Measurements from ENCODE around the gene ZNF598.

DNA sequence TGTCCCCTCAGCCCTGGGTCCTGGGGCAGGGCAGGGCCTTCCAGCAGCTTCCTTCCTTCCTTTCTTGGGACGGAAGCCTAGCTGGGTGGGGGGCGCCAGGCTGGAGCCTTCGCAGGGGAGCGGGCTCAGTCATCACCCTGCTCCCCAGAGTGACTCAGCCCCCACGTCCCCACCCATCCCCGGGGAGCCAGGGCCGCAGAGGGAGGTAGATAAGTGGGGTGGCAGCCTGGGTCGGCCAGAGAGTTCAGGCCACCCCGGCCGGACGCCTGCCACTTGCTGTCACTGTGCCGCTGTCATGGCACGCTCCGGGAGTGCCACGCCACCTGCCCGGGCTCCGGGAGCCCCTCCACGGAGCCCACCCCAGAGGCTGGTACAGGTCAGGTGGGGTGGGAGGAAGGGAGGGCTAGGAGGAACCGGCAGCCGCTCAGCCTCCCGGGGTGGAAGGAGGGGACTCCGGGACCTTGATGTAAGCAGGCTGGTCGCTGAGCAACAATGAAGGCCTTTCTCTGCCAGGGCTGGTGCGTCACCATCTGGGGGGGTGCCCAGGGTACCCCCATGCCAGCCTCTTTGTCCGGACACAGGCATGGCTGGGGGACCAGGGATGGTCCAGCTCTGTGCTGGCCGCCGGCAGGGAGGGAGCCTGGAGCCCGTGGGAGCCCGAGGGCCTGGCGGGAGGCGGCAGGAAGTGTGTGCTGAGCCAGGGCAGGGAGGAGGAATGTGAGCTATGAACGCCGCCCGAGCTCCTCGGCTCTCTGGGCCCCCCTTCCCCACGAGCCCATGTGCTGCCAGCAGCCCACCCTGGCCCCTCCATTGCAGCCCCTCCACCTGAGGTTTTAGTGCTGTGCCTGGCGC, 23.7 kb upstream of the ZNF598 start:
- TF ChIP-seq, protein P1, sequence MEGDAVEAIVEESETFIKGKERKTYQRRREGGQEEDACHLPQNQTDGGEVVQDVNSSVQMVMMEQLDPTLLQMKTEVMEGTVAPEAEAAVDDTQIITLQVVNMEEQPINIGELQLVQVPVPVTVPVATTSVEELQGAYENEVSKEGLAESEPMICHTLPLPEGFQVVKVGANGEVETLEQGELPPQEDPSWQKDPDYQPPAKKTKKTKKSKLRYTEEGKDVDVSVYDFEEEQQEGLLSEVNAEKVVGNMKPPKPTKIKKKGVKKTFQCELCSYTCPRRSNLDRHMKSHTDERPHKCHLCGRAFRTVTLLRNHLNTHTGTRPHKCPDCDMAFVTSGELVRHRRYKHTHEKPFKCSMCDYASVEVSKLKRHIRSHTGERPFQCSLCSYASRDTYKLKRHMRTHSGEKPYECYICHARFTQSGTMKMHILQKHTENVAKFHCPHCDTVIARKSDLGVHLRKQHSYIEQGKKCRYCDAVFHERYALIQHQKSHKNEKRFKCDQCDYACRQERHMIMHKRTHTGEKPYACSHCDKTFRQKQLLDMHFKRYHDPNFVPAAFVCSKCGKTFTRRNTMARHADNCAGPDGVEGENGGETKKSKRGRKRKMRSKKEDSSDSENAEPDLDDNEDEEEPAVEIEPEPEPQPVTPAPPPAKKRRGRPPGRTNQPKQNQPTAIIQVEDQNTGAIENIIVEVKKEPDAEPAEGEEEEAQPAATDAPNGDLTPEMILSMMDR (IDR thresholded peaks at IDR 0.05) = no peak
- no peak for TF ChIP-seq TCF7L2 (IDR thresholded peaks at IDR 0.05; ENCODE audit: low read depth, low read length)
- TF ChIP-seq POLR2AphosphoS5 (IDR thresholded peaks at IDR 0.05; ENCODE audit: low read depth, low read length) = no peak
- TF ChIP-seq, protein P2, sequence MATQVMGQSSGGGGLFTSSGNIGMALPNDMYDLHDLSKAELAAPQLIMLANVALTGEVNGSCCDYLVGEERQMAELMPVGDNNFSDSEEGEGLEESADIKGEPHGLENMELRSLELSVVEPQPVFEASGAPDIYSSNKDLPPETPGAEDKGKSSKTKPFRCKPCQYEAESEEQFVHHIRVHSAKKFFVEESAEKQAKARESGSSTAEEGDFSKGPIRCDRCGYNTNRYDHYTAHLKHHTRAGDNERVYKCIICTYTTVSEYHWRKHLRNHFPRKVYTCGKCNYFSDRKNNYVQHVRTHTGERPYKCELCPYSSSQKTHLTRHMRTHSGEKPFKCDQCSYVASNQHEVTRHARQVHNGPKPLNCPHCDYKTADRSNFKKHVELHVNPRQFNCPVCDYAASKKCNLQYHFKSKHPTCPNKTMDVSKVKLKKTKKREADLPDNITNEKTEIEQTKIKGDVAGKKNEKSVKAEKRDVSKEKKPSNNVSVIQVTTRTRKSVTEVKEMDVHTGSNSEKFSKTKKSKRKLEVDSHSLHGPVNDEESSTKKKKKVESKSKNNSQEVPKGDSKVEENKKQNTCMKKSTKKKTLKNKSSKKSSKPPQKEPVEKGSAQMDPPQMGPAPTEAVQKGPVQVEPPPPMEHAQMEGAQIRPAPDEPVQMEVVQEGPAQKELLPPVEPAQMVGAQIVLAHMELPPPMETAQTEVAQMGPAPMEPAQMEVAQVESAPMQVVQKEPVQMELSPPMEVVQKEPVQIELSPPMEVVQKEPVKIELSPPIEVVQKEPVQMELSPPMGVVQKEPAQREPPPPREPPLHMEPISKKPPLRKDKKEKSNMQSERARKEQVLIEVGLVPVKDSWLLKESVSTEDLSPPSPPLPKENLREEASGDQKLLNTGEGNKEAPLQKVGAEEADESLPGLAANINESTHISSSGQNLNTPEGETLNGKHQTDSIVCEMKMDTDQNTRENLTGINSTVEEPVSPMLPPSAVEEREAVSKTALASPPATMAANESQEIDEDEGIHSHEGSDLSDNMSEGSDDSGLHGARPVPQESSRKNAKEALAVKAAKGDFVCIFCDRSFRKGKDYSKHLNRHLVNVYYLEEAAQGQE (IDR thresholded peaks at IDR 0.05; ENCODE audit: insufficient read depth in 1 of 2, low read depth in 2 of 2, low read length in 1 of 2) = no peak
- 0 out of 2 replicates have a peak, but pooled peaks have one; percentile 51 for TF ChIP-seq SIN3A (IDR thresholded peaks at IDR 0.05; ENCODE audit: borderline replicate concordance, insufficient read depth, low read depth, low read length)
